GM12874 (cell line): Measurements from ENCODE around the gene FABP1.

Source experiments
- TF ChIP-seq, protein P1 (sequence below): IDR thresholded peaks from 2 replicates; pipeline ENCODE4 v1.5.1; 2011; ENCODE audit warnings: low read depth, mild to moderate bottlenecking, control low read depth, low read length, moderate library complexity; ENCODE audit not compliant: insufficient read depth

Gene FABP1

DNA sequence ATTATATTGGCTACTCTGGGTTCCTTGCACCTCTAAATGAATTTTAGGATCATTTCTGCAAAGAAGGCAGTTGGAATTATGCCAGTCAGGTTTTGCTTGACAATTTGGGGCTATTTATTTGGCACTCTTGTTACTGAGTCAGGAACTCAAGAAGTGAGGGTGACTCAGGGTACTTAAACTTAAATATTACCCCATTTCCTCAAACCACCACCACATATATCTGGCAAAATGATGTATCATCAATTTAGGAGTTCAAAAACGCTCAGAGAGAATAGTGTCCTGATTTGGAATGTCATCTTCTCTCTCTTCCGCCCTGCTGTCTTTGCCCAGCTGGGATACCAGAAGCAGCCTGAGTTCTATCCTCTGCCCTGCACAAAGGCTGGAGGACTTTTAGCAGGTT is 39.9 kb upstream of the FABP1 start:
- TF ChIP-seq, protein P1, sequence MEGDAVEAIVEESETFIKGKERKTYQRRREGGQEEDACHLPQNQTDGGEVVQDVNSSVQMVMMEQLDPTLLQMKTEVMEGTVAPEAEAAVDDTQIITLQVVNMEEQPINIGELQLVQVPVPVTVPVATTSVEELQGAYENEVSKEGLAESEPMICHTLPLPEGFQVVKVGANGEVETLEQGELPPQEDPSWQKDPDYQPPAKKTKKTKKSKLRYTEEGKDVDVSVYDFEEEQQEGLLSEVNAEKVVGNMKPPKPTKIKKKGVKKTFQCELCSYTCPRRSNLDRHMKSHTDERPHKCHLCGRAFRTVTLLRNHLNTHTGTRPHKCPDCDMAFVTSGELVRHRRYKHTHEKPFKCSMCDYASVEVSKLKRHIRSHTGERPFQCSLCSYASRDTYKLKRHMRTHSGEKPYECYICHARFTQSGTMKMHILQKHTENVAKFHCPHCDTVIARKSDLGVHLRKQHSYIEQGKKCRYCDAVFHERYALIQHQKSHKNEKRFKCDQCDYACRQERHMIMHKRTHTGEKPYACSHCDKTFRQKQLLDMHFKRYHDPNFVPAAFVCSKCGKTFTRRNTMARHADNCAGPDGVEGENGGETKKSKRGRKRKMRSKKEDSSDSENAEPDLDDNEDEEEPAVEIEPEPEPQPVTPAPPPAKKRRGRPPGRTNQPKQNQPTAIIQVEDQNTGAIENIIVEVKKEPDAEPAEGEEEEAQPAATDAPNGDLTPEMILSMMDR = no peak

- TF ChIP-seq, protein P1 = no peak
Measured at GRCh38 chr2:88165332-88166003, 37.6 kb upstream of the FABP1 start.

GRCh38 chr2:88161446-88162244 is 33.8 kb upstream of the FABP1 start:
- TF ChIP-seq, protein P1 = no peak

- TF ChIP-seq, protein P1 = no peak
Measured at GRCh38 chr2:88160517-88160916, 32.7 kb upstream of the FABP1 start.

- TF ChIP-seq, protein P1 = peak; percentile 68
Measured at GRCh38 chr2:88159955-88160415, 32.1 kb upstream of the FABP1 start.

GRCh38 chr2:88159481-88159880 is 31.6 kb upstream of the FABP1 start:
- TF ChIP-seq, protein P1 = no peak

GRCh38 chr2:88148929-88149438 is 21.1 kb upstream of the FABP1 start:
- TF ChIP-seq, protein P1 = no peak
